Activated naive CD8-positive, alpha-beta T cell treated with anti-CD3 and anti-CD28 coated beads, Interleukin-2, amount 10 ng/mL, durations not matched to agents 7 days and 5 days (primary cell): ENCODE results near the gene PAM. TPM values are rescaled to one million over a fixed set of nuclear protein-coding genes. Genes with fewer than 3 reads are reported as not detected.

Source experiments
- ATAC-seq: fragments of 150-1000 bp; cut with Tn5 transposase; one replicate; pipeline ENCODE4 v1.10.0; 2021; ENCODE audit warnings: low read depth, moderate library complexity
- POLR2A ChIA-PET: fragments of 350-600 bp; sonication (Branson Sonifier 250); formaldehyde crosslinking; loops from one replicate; lab custom pipeline; 2021; ENCODE audit warnings: antibody characterized with exemption; lab: Charles Lee
- DNase-seq: peaks from one replicate; pipeline ENCODE4 v3.0.0; 2021
- H3K27ac Mint-ChIP-seq: one replicate; pipeline ENCODE4 v1.8.0; 2022; ENCODE audit warnings: mild to moderate bottlenecking, mixed read lengths
- H3K27me3 Mint-ChIP-seq: one replicate; pipeline ENCODE4 v1.8.0; 2022; ENCODE audit warnings: mild to moderate bottlenecking, moderate library complexity, mixed read lengths
- H3K36me3 Mint-ChIP-seq: one replicate; pipeline ENCODE4 v1.8.0; 2021; ENCODE audit warnings: mild to moderate bottlenecking, mixed read lengths
- H3K4me1 Mint-ChIP-seq: one replicate; pipeline ENCODE4 v1.8.0; 2021; ENCODE audit warnings: mixed read lengths
- H3K4me3 Mint-ChIP-seq: one replicate; pipeline ENCODE4 v1.8.0; 2022; ENCODE audit warnings: mild to moderate bottlenecking, moderate library complexity, mixed read lengths
- H3K9me3 Mint-ChIP-seq: one replicate; pipeline ENCODE4 v1.8.0; 2021; ENCODE audit warnings: mixed read lengths
- total RNA-seq, 2 experiments: library from RNA; stranded (reverse); gene quantifications; one replicate each; pipeline ENCODE4 v1.2.3, GENCODE V29; 2021

PAM gene
- total RNA-seq, 2 experiments from 2014 or later = 28.5 to 31.2 TPM

GRCh38 chr5:102867992-102868662, 113.0 kb downstream of the PAM start:
- Mint-ChIP-seq H3K27ac (no peak overlapping the region), H3K9me3 (no peaks in the 10 kb centered on the region), H3K4me3 (no peak overlapping the region), H3K36me3 (peaks cover 18% of the 10 kb centered on the region), H3K4me1 (peaks cover 8% of the 10 kb centered on the region), H3K27me3 (peaks cover 18% of the 10 kb centered on the region)
- POLR2A ChIA-PET = no interaction called here
- ATAC-seq (no peak), DNase-seq (no peak)

- DNase-seq (no peak), ATAC-seq (no peak)
- H3K9me3 Mint-ChIP-seq = no peaks in the 10 kb centered on the region
- H3K4me1 Mint-ChIP-seq = peaks cover 8% of the 10 kb centered on the region
- peaks cover 17% of the 10 kb centered on the region for H3K27me3 Mint-ChIP-seq
- POLR2A ChIA-PET = no interaction called here
- no peak overlapping the region for H3K4me3 Mint-ChIP-seq
- H3K36me3 Mint-ChIP-seq = peaks cover 17% of the 10 kb centered on the region
- no peak overlapping the region for H3K27ac Mint-ChIP-seq
These were observed 114.1 kb downstream of the PAM start for GRCh38 chr5:102869230-102869629.

GRCh38 chr5:102873379-102873932, 118.4 kb downstream of the PAM start:
- Mint-ChIP-seq H3K9me3 (no peaks in the 10 kb centered on the region), H3K4me3 (no peak overlapping the region), H3K36me3 (peaks cover 13% of the 10 kb centered on the region), H3K27ac (no peak overlapping the region), H3K4me1 (no peaks in the 10 kb centered on the region), H3K27me3 (peaks cover 2% of the 10 kb centered on the region)
- DNase-seq = no peak
- POLR2A ChIA-PET = no interaction called here
- ATAC-seq = no peak

GRCh38 chr5:102874054-102874453, 118.9 kb downstream of the PAM start:
- peaks cover 2% of the 10 kb centered on the region for H3K27me3 Mint-ChIP-seq
- H3K27ac Mint-ChIP-seq = no peak overlapping the region
- no peaks in the 10 kb centered on the region for H3K4me1 Mint-ChIP-seq
- DNase-seq = no peak
- no peaks in the 10 kb centered on the region for H3K9me3 Mint-ChIP-seq
- ATAC-seq = no peak
- POLR2A ChIA-PET = no interaction called here
- peaks cover 12% of the 10 kb centered on the region for H3K36me3 Mint-ChIP-seq
- no peak overlapping the region for H3K4me3 Mint-ChIP-seq

- Mint-ChIP-seq H3K4me3 (no peak overlapping the region), H3K27ac (no peak overlapping the region), H3K36me3 (peaks cover 6% of the 10 kb centered on the region), H3K27me3 (no peaks in the 10 kb centered on the region), H3K9me3 (no peaks in the 10 kb centered on the region), H3K4me1 (no peaks in the 10 kb centered on the region)
- no peak for ATAC-seq
- POLR2A ChIA-PET = no interaction called here
- DNase-seq = no peak
These were observed 120.6 kb downstream of the PAM start for GRCh38 chr5:102875721-102876123.

- no peak overlapping the region for H3K4me3 Mint-ChIP-seq
- DNase-seq (no peak), ATAC-seq (no peak)
- H3K27me3 Mint-ChIP-seq = no peaks in the 10 kb centered on the region
- H3K4me1 Mint-ChIP-seq = no peaks in the 10 kb centered on the region
- no peak overlapping the region for H3K27ac Mint-ChIP-seq
- H3K36me3 Mint-ChIP-seq = peaks cover 6% of the 10 kb centered on the region
- no peaks in the 10 kb centered on the region for H3K9me3 Mint-ChIP-seq
- POLR2A ChIA-PET = no interaction called here
These were observed 121.5 kb downstream of the PAM start for GRCh38 chr5:102876610-102877009.

- H3K27ac Mint-ChIP-seq = no peak overlapping the region
- no peak overlapping the region for H3K4me3 Mint-ChIP-seq
- ATAC-seq = no peak
- H3K27me3 Mint-ChIP-seq = no peaks in the 10 kb centered on the region
- no peaks in the 10 kb centered on the region for H3K4me1 Mint-ChIP-seq
- peaks cover 7% of the 10 kb centered on the region for H3K36me3 Mint-ChIP-seq
- DNase-seq = no peak
- POLR2A ChIA-PET = no interaction called here
- no peaks in the 10 kb centered on the region for H3K9me3 Mint-ChIP-seq
These were observed 124.6 kb downstream of the PAM start for GRCh38 chr5:102879741-102880140.

GRCh38 chr5:102886586-102886985, 131.5 kb downstream of the PAM start:
- no peak for ATAC-seq
- H3K36me3 Mint-ChIP-seq = peaks cover 3% of the 10 kb centered on the region
- no peak overlapping the region for H3K4me3 Mint-ChIP-seq
- POLR2A ChIA-PET = no interaction called here
- no peaks in the 10 kb centered on the region for H3K27me3 Mint-ChIP-seq
- H3K4me1 Mint-ChIP-seq = peaks cover 2% of the 10 kb centered on the region
- DNase-seq = no peak
- no peak overlapping the region for H3K27ac Mint-ChIP-seq
- no peaks in the 10 kb centered on the region for H3K9me3 Mint-ChIP-seq

- Mint-ChIP-seq H3K27ac (no peak overlapping the region), H3K27me3 (no peaks in the 10 kb centered on the region), H3K4me1 (peaks cover 2% of the 10 kb centered on the region), H3K4me3 (no peak overlapping the region), H3K9me3 (no peaks in the 10 kb centered on the region), H3K36me3 (no peaks in the 10 kb centered on the region)
- DNase-seq = no peak
- ATAC-seq = no peak
- POLR2A ChIA-PET = no interaction called here
These were observed 133.4 kb downstream of the PAM start for GRCh38 chr5:102888483-102888882.

GRCh38 chr5:102889033-102889432, 133.9 kb downstream of the PAM start:
- no peak overlapping the region for H3K4me3 Mint-ChIP-seq

GRCh38 chr5:102890133-102890532, 135.0 kb downstream of the PAM start:
- Mint-ChIP-seq H3K36me3 (peaks cover 2% of the 10 kb centered on the region), H3K4me1 (peaks cover 2% of the 10 kb centered on the region), H3K4me3 (no peak overlapping the region), H3K27me3 (no peaks in the 10 kb centered on the region), H3K27ac (no peak overlapping the region), H3K9me3 (no peaks in the 10 kb centered on the region)
- POLR2A ChIA-PET = no interaction called here
- ATAC-seq (no peak), DNase-seq (no peak)

More at GRCh38 chr5:102889033-102889432, 133.9 kb downstream of the PAM start:
- no peak overlapping the region for H3K27ac Mint-ChIP-seq
- H3K27me3 Mint-ChIP-seq = no peaks in the 10 kb centered on the region
- DNase-seq (no peak), ATAC-seq (no peak)
- no peaks in the 10 kb centered on the region for H3K9me3 Mint-ChIP-seq
- H3K36me3 Mint-ChIP-seq = no peaks in the 10 kb centered on the region
- POLR2A ChIA-PET = no interaction called here
- H3K4me1 Mint-ChIP-seq = peaks cover 2% of the 10 kb centered on the region

GRCh38 chr5:102891175-102891574, 136.1 kb downstream of the PAM start:
- Mint-ChIP-seq H3K27ac (no peak overlapping the region), H3K9me3 (no peaks in the 10 kb centered on the region), H3K36me3 (peaks cover 2% of the 10 kb centered on the region), H3K4me1 (peaks cover 2% of the 10 kb centered on the region), H3K27me3 (no peaks in the 10 kb centered on the region), H3K4me3 (no peak overlapping the region)
- POLR2A ChIA-PET = no interaction called here
- DNase-seq (no peak), ATAC-seq (no peak)

GRCh38 chr5:102893942-102894341, 138.8 kb downstream of the PAM start:
- DNase-seq (no peak), ATAC-seq (no peak)
- Mint-ChIP-seq H3K27ac (no peak overlapping the region), H3K36me3 (peaks cover 2% of the 10 kb centered on the region), H3K4me3 (no peak overlapping the region), H3K4me1 (no peaks in the 10 kb centered on the region), H3K27me3 (no peaks in the 10 kb centered on the region), H3K9me3 (no peaks in the 10 kb centered on the region)
- POLR2A ChIA-PET = no interaction called here

- H3K4me1 Mint-ChIP-seq = no peaks in the 10 kb centered on the region
- H3K27ac Mint-ChIP-seq = no peak overlapping the region
- ATAC-seq = no peak
- no peaks in the 10 kb centered on the region for H3K27me3 Mint-ChIP-seq
- H3K36me3 Mint-ChIP-seq = peaks cover 2% of the 10 kb centered on the region
- DNase-seq = no peak
- no peak overlapping the region for H3K4me3 Mint-ChIP-seq
- H3K9me3 Mint-ChIP-seq = no peaks in the 10 kb centered on the region
- POLR2A ChIA-PET = no interaction called here
These were observed 140.1 kb downstream of the PAM start for GRCh38 chr5:102895234-102895633.
